DOHH2 (cell line): ENCODE results near the gene PTPRH.
"Not testable (repeated sequence)": the region's sequence is repeated elsewhere in the genome, so short reads cannot be mapped to it uniquely, and the experiment has no call there.

Experiments used
- H3F3A ChIP-seq: fragments of 200-600 bp; sonication (generic), shearing (Covaris generic); 2 replicates; pipeline ENCODE4 v1.6.0; 2016; ENCODE audit warnings: antibody characterized with exemption, mild to moderate bottlenecking; ENCODE audit not compliant: control insufficient read depth, insufficient read depth
- H3K27ac ChIP-seq: fragments of 200-600 bp; sonication (generic); 2 replicates; pipeline ENCODE4 v1.5.1; 2014; ENCODE audit warnings: low read depth, mild to moderate bottlenecking, low read length, moderate library complexity
- H3K27me3 ChIP-seq: fragments of 200-600 bp; sonication (generic); 2 replicates; pipeline ENCODE4 v1.6.1; 2014; ENCODE audit warnings: mild to moderate bottlenecking, low read length, mixed read lengths; ENCODE audit not compliant: control insufficient read depth
- H3K36me3 ChIP-seq: fragments of 200-600 bp; sonication (generic); 2 replicates; pipeline ENCODE4 v1.6.1; 2014; ENCODE audit warnings: mild to moderate bottlenecking, low read length, moderate library complexity, mixed read lengths; ENCODE audit not compliant: control insufficient read depth
- H3K4me1 ChIP-seq: fragments of 200-600 bp; sonication (generic); 2 replicates; pipeline ENCODE4 v1.6.1; 2014; ENCODE audit warnings: mild to moderate bottlenecking, low read length, mixed read lengths; ENCODE audit not compliant: control insufficient read depth
- H3K4me2 ChIP-seq: fragments of 200-600 bp; sonication (generic); 2 replicates; pipeline ENCODE4 v1.6.0; 2014; ENCODE audit warnings: mild to moderate bottlenecking, low read length, moderate library complexity
- H3K4me3 ChIP-seq: fragments of 200-600 bp; sonication (generic); 2 replicates; pipeline ENCODE4 v1.5.1; 2014; ENCODE audit warnings: mild to moderate bottlenecking, low read length, mixed read lengths
- H3K79me2 ChIP-seq: fragments of 200-600 bp; sonication (generic); 2 replicates; pipeline ENCODE4 v1.6.1; 2014; ENCODE audit warnings: mild to moderate bottlenecking, low read length, mixed read lengths; ENCODE audit not compliant: control insufficient read depth
- H3K9me2 ChIP-seq: fragments of 200-600 bp; sonication (generic); replicated peaks from 2 replicates; pipeline ENCODE4 v1.6.1; 2014; ENCODE audit warnings: mild to moderate bottlenecking, low read length, mixed read lengths; ENCODE audit not compliant: control insufficient read depth
- H3K9me3 ChIP-seq: fragments of 200-600 bp; sonication (generic); 2 replicates; pipeline ENCODE4 v1.6.1; 2014; ENCODE audit warnings: antibody characterized with exemption, low read length, mixed read lengths; ENCODE audit not compliant: control insufficient read depth, insufficient read depth
- H4K20me1 ChIP-seq: fragments of 200-600 bp; sonication (generic); 2 replicates; pipeline ENCODE4 v1.6.0; 2014; ENCODE audit warnings: low read depth, mild to moderate bottlenecking, antibody characterized with exemption, low read length, moderate library complexity; ENCODE audit not compliant: control insufficient read depth, insufficient read depth
- EZH2phosphoT487 ChIP-seq: fragments of 200-600 bp; sonication (generic); IDR thresholded peaks from 2 replicates; pipeline ENCODE4 v1.6.1; 2017; ENCODE audit warnings: borderline replicate concordance, mild to moderate bottlenecking, antibody characterized with exemption, low read length, moderate library complexity, mixed read lengths
- TF ChIP-seq, protein P1 (sequence below): fragments of 200-600 bp; sonication (generic); IDR thresholded peaks from one replicate; pipeline ENCODE4 v1.5.1; 2014; ENCODE audit warnings: antibody characterized with exemption, mild to moderate bottlenecking, low read depth, low read length; ENCODE audit not compliant: poor library complexity, severe bottlenecking

The PTPRH gene

GRCh38 chr19:55156202-55157063 is 52.9 kb downstream of the PTPRH start:
- Histone ChIP-seq H3K36me3 (peaks cover 4% of the 10 kb centered on the region; the same call in 1 of the 2 replicates), H3K4me2 (no peak overlapping the region), H4K20me1 (no peaks in the 10 kb centered on the region), H3F3A (peaks cover 12% of the 10 kb centered on the region), H3K27ac (no peak overlapping the region), H3K79me2 (no peaks in the 10 kb centered on the region), H3K27me3 (no peaks in the 10 kb centered on the region), H3K4me1 (peaks cover 24% of the 10 kb centered on the region), H3K4me3 (no peak overlapping the region), H3K9me2 (no peaks in the 10 kb centered on the region), H3K9me3 (peaks cover 29% of the 10 kb centered on the region)
- no peak for TF ChIP-seq EZH2phosphoT487
- TF ChIP-seq, protein P1, sequence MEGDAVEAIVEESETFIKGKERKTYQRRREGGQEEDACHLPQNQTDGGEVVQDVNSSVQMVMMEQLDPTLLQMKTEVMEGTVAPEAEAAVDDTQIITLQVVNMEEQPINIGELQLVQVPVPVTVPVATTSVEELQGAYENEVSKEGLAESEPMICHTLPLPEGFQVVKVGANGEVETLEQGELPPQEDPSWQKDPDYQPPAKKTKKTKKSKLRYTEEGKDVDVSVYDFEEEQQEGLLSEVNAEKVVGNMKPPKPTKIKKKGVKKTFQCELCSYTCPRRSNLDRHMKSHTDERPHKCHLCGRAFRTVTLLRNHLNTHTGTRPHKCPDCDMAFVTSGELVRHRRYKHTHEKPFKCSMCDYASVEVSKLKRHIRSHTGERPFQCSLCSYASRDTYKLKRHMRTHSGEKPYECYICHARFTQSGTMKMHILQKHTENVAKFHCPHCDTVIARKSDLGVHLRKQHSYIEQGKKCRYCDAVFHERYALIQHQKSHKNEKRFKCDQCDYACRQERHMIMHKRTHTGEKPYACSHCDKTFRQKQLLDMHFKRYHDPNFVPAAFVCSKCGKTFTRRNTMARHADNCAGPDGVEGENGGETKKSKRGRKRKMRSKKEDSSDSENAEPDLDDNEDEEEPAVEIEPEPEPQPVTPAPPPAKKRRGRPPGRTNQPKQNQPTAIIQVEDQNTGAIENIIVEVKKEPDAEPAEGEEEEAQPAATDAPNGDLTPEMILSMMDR = no peak

- H3K4me3 ChIP-seq, H3K4me2 ChIP-seq: not testable (repeated sequence)
- peaks cover 32% of the 10 kb centered on the region for H3K9me3 ChIP-seq
Observed at GRCh38 chr19:55155784-55156183, 53.5 kb downstream of the PTPRH start.

GRCh38 chr19:55153652-55154264 is 55.5 kb downstream of the PTPRH start:
- no peak for TF ChIP-seq EZH2phosphoT487
- TF ChIP-seq, protein P1 = no peak
- Histone ChIP-seq H3K9me2 (no peaks in the 10 kb centered on the region), H4K20me1 (no peaks in the 10 kb centered on the region), H3K27me3 (peaks cover 3% of the 10 kb centered on the region), H3K4me2 (no peak overlapping the region), H3F3A (peaks cover 15% of the 10 kb centered on the region), H3K9me3 (peaks cover 32% of the 10 kb centered on the region), H3K79me2 (no peaks in the 10 kb centered on the region), H3K4me3 (no peak overlapping the region), H3K27ac (no peak overlapping the region), H3K4me1 (peaks cover 23% of the 10 kb centered on the region), H3K36me3 (peaks cover 5% of the 10 kb centered on the region; the same call in 1 of the 2 replicates)

More at GRCh38 chr19:55155784-55156183, 53.5 kb downstream of the PTPRH start:
- Histone ChIP-seq H3F3A (peaks cover 15% of the 10 kb centered on the region), H3K4me1 (peaks cover 25% of the 10 kb centered on the region)
- H3K79me2 ChIP-seq, H3K27me3 ChIP-seq, H4K20me1 ChIP-seq, H3K9me2 ChIP-seq, H3K27ac ChIP-seq, H3K36me3 ChIP-seq: not testable (repeated sequence)

DNA sequence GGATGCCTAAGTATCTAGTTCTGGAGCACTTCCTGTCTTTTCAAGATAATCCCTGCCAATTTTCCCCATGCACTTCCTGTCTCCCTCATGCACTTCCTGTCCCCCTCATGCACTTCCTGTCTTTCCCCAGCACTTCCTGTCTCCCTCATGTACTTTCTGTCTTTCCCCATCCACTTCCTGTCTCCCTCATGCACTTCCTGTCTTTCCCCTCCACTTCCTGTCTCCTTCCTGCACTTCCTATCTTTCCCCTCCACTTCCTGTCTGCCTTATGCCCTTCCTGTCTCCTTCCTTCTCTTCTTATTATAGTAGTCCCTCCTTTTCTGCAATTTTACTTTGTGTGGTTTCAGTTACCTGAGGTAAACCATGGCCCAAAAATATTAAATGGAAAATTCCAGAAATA is 57.3 kb downstream of the PTPRH start:
- H3K79me2 ChIP-seq = no peaks in the 10 kb centered on the region
- peaks cover 5% of the 10 kb centered on the region; the same call in 1 of the 2 replicates for H3K36me3 ChIP-seq
- H4K20me1 ChIP-seq = no peaks in the 10 kb centered on the region
- peak overlapping the region; percentile 18; the same call in 1 of the 2 replicates for H3K4me2 ChIP-seq
- no peak overlapping the region; the same call in none of the 2 replicates for H3K4me3 ChIP-seq
- peaks cover 8% of the 10 kb centered on the region for H3K27me3 ChIP-seq
- H3K27ac ChIP-seq = peak overlapping the region; percentile 83
- no peaks in the 10 kb centered on the region for H3K9me2 ChIP-seq
- H3K4me1 ChIP-seq = peaks cover 23% of the 10 kb centered on the region
- H3K9me3 ChIP-seq = peaks cover 32% of the 10 kb centered on the region
- H3F3A ChIP-seq = peaks cover 15% of the 10 kb centered on the region
- TF ChIP-seq EZH2phosphoT487 = no peak
- TF ChIP-seq, protein P1 = no peak
